ENCODE measurements around the gene RBM15. TPM values are rescaled to one million over a fixed set of nuclear protein-coding genes. Genes with fewer than 3 reads are reported as not detected.

The RBM15 gene
- total and polyA plus RNA-seq, 2 of the 4 experiments (the other 2 are of a cell fraction) = 6.3 to 31.7 TPM

DNA sequence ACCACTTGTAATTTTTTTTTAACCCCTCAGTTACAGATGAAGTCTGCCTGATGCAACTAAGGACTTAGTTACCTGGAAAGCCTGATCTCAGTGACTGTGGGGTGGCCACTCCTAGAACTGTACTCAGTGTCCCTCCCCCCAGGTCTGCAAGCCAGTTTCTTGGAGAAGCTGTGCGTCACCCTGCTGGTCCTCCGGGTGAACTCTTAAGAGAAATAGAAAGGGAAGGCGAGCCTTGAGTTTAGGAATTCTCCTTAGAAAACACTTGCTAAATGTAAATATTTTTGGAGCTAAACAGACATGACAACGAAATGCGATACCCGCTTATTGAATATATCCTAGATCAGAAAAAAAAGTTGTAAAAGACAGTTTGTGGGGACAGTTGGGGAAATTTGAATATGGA is 50.9 kb downstream of the RBM15 start:
- Histone ChIP-seq H4K20me1 (ENCODE audit: insufficient read depth, low read length) (peaks cover 3% of the 10 kb centered on the region; the same call in 1 of the 2 replicates), H3K27me3 (ENCODE audit: control insufficient read depth, insufficient read depth, low read length) (no peaks in the 10 kb centered on the region), H3K4me1 (ENCODE audit: control insufficient read depth, insufficient read depth, low read length) (peaks cover 21% of the 10 kb centered on the region), H3K9ac (ENCODE audit: low read depth, low read length) (peak overlapping the region; percentile 47), H4K5ac (ENCODE audit: low read depth, low read length) (no peak overlapping the region), H3K36me3 (ENCODE audit: control insufficient read depth, insufficient read depth, low read length) (no peaks in the 10 kb centered on the region), H2BK20ac (ENCODE audit: low read depth, low read length) (no peak overlapping the region), H3K23ac (ENCODE audit: low read depth, low read length) (0 out of 2 replicates have a peak overlapping the region, but pooled peaks have one; percentile 54), H3K27ac (ENCODE audit: insufficient read depth, low read length) (peak overlapping the region; percentile 72; the same call in 1 of the 2 replicates), H4K91ac (ENCODE audit: insufficient read depth, low read depth, low read length) (no peak overlapping the region), H3K4me3 (ENCODE audit: insufficient read depth, low read depth, low read length) (peak overlapping the region; percentile 43; the same call in 1 of the 2 replicates), H2AK9ac (replicated peaks; ENCODE audit: low read depth, low read length, poor library complexity) (no peak overlapping the region), H3K4ac (ENCODE audit: low read depth, low read length) (peak overlapping the region; percentile 84; the same call in 1 of the 2 replicates), H2BK15ac (ENCODE audit: low read depth, low read length) (peak overlapping the region; percentile 68; the same call in 1 of the 3 replicates), H2AFZ (replicated peaks; ENCODE audit: low read length, poor library complexity) (peak overlapping the region; percentile 67), H2BK5ac (ENCODE audit: low read depth, low read length, poor library complexity, severe bottlenecking) (peak overlapping the region; percentile 84), H3K79me1 (ENCODE audit: low read depth in 1 of 2, low read length in 2 of 2) (peaks cover 0 to 30% of the 10 kb centered on the region in 2 experiments), H3K14ac (replicated peaks; ENCODE audit: low read depth, low read length) (no peak overlapping the region), H4K8ac (ENCODE audit: low read depth in 2 of 2, low read length in 2 of 2) (no peak overlapping the region; a peak in 2 of 4 replicates), H2BK120ac (ENCODE audit: low read depth, low read length) (no peak overlapping the region), H3K18ac (ENCODE audit: low read depth, low read length) (peak overlapping the region; percentile 39; the same call in 1 of the 2 replicates), H3K9me3 (ENCODE audit: control insufficient read depth, insufficient read depth, low read length) (no peaks in the 10 kb centered on the region), H3K4me2 (ENCODE audit: low read depth, low read length) (peak overlapping the region; percentile 79), H3K9me1 (ENCODE audit: insufficient read depth, low read length) (peaks cover 2% of the 10 kb centered on the region), H2AK5ac (ENCODE audit: low read depth, low read length) (no peak overlapping the region), H3K56ac (ENCODE audit: extremely low read depth, insufficient read depth, low read length) (no peak overlapping the region)
- POLR2A ChIA-PET (ENCODE audit: unreplicated experiment) = interaction anchor here (0.6 kb wide), 1 partner anchor 9 kb away, joined by 4 read pairs; no protein-coding TSS in a partner anchor
- TF ChIP-seq MXI1 (IDR thresholded peaks at IDR 0.05; ENCODE audit: borderline replicate concordance, low read depth, low read length) = no peak
- TF ChIP-seq NFE2L2 (IDR thresholded peaks at IDR 0.05; ENCODE audit: low read depth, low read length) = no peak
- peak; percentile 25; the same call in 1 of the 2 replicates for TF ChIP-seq MAZ (IDR thresholded peaks at IDR 0.05; ENCODE audit: borderline replicate concordance, low read depth, low read length)
- TF ChIP-seq RCOR1 (IDR thresholded peaks at IDR 0.05; ENCODE audit: insufficient replicate concordance, low read length) = no peak
- no peak for TF ChIP-seq BHLHE40 (IDR thresholded peaks at IDR 0.05; ENCODE audit: low read depth, low read length)
- TF ChIP-seq FOS (IDR thresholded peaks at IDR 0.05; ENCODE audit: low read depth, low read length) = peak; percentile 36; the same call in 1 of the 2 replicates
- peak; percentile 31 for TF ChIP-seq RAD21 (IDR thresholded peaks at IDR 0.05; ENCODE audit: low read length)
- no peak for TF ChIP-seq CEBPB (IDR thresholded peaks at IDR 0.05; ENCODE audit: low read depth, low read length)
- TF ChIP-seq SMC3 (IDR thresholded peaks at IDR 0.05; ENCODE audit: low read depth, low read length) = no peak
- no peak for TF ChIP-seq CHD1 (IDR thresholded peaks at IDR 0.05; ENCODE audit: low read depth, low read length)
- TF ChIP-seq, protein P1, sequence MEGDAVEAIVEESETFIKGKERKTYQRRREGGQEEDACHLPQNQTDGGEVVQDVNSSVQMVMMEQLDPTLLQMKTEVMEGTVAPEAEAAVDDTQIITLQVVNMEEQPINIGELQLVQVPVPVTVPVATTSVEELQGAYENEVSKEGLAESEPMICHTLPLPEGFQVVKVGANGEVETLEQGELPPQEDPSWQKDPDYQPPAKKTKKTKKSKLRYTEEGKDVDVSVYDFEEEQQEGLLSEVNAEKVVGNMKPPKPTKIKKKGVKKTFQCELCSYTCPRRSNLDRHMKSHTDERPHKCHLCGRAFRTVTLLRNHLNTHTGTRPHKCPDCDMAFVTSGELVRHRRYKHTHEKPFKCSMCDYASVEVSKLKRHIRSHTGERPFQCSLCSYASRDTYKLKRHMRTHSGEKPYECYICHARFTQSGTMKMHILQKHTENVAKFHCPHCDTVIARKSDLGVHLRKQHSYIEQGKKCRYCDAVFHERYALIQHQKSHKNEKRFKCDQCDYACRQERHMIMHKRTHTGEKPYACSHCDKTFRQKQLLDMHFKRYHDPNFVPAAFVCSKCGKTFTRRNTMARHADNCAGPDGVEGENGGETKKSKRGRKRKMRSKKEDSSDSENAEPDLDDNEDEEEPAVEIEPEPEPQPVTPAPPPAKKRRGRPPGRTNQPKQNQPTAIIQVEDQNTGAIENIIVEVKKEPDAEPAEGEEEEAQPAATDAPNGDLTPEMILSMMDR (conservative IDR thresholded peaks at IDR 0.05; ENCODE audit: low read depth, low read length) = peak; percentile 17; the same call in 1 of the 2 replicates
- dilution Hi-C loops (cut with HindIII; ENCODE audit: low sequenced_read_pairs, unreplicated experiment) (no loop called here), intact Hi-C loops (cut with micrococcal nuclease) (loop anchor here (2.0 kb wide), 1 partner anchor 51 kb away; the partner anchor contains the start of gene RBM15), in situ Hi-C loops (cut with MboI; ENCODE audit: low sequenced_read_pairs) (no loop called here)
- BruUV-seq (replicated peaks) = no TSS peak
- CTCF ChIA-PET = interaction anchor here (0.7 to 1.4 kb wide), 2 partner anchors 23 to 50 kb away, joined by 3 read pairs; no protein-coding TSS in a partner anchor
- WGBS, 2 experiments (ENCODE audit: extremely low coverage in 2 of 2, insufficient read length in 1 of 2) = no CpG with 5 or more reads among the region's 6 CpGs
- peak; percentile 89 for DNase-seq
- ATAC-seq (ENCODE audit: low read depth) = peak; percentile 52

Measured in IMR-90 (cell line).